Fibroblast of peridontal ligament (primary cell): ENCODE results near the gene RPAP3.

Experiments
- DNase-seq: peaks from one replicate; pipeline ENCODE4 v3.0.0-alpha.2; 2010; ENCODE audit errors: extremely low read depth

The RPAP3 gene

GRCh38 chr12:47722136-47722834, 16.5 kb upstream of the RPAP3 start:
- DNase-seq: no peak

DNA sequence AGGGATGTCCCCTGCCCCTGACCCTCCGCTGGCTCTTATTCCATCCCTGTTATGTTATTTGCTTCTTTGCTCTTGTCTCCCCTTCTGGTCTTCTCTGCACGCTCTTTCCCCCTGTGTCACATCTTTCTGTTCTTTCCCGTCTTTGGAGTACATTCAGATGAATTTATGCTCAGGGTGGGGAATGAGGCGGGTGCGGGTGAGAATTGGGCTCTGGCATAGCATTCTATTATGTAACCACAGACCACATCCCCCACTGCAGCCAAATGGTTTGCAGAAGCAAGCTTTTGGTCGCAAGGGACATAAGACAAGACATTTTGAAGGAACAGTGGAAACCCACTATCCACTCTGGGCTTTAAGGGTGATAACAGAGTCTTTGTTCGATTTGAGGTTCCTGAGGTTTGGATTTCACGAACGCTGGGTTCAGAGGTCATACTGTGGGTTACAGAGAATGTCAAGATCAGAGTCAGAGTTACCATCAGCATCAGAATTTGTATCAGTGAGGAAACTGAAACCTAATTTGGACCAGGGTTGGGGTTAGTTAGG, 15.7 kb upstream of the RPAP3 start:
- DNase-seq: peak; percentile 37

- no peak for DNase-seq
Measured at GRCh38 chr12:47718531-47718930, 12.7 kb upstream of the RPAP3 start.

GRCh38 chr12:47717443-47718193, 11.8 kb upstream of the RPAP3 start:
- DNase-seq: peak; percentile 91

- no peak for DNase-seq
Measured at GRCh38 chr12:47717046-47717442, 11.2 kb upstream of the RPAP3 start.

DNA sequence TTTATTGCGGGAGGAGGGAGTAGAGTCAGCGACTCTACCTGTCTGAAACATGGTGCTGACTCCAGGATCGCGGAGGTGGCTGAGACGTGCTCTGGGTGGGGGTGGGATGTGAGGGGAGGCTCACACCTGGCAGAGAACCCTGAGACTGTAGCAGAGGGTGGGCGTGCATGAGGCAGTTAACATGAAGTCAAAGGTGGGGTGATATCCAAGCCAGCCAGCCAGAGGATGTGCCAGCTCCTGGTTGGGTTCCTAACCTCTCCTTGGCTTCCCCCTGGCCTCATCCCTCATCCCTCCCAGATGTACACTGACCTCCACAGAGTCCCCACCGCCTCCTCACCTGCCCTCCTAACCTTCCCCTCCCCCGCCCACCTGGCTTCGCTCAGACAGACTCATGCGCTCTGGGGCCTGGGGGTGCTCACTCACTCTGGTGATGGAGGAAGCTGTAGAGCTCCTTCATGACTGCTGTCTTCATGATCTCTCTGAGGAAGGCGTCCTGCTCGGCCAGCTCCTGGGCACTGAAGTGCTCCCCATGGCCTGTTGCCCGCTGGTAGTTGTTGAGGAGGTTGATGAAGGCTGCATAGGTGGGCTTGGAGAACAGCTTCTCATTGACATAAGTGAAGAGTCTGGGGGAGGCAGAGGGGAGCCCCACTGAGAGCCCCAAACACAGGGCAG, 10.2 kb upstream of the RPAP3 start:
- DNase-seq: no peak

DNA sequence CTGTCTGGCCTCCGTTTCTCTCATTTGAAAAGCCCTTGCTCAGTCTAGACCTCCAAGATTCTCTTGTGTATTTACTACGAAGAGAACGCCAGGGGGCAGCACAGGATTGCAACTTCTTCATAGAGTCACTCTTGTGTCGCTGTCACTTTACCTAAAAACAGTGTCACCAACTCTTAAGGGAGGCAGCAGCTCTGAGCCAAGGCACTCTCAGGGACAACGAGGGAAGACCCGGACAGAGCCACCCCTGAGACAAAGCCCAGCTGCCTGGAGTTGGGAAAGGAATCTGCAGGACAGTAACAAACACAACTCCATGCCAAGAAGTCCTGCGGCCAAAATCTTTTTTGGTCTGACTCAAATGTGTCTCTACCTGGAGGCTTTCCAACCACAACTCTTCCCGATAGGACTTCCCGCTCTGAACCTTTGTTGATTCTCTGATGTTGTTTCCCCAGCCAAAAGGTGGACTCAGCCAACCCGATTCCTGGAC, 9.6 kb upstream of the RPAP3 start:
- DNase-seq: peak; percentile 82

DNA sequence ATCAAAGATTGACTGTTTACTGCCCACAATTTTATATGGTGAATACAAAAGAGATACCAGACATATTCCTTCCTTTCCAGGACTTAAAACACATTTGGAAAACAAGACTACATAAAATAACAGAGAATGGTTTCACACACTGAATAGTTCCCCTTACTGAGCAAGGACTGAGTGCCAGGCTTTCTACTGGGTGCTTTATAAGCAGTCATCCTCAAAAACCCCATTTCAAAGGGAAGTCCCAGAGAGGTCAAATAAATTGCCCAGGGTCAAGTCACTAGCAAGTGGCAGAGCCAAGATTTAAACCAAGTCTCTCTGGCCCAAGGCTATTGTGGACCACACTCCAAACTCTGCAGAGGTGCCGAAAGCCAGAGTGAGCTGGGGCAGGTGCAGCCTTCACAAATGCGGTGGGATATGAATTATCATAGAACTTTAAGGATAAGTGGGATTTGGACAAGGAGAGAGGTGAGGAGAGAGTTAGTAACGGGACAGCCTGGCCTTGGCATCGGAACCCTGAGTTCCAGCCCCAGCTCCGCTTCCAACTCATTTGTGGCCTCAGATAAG, 9.1 kb upstream of the RPAP3 start:
- no peak for DNase-seq

DNA sequence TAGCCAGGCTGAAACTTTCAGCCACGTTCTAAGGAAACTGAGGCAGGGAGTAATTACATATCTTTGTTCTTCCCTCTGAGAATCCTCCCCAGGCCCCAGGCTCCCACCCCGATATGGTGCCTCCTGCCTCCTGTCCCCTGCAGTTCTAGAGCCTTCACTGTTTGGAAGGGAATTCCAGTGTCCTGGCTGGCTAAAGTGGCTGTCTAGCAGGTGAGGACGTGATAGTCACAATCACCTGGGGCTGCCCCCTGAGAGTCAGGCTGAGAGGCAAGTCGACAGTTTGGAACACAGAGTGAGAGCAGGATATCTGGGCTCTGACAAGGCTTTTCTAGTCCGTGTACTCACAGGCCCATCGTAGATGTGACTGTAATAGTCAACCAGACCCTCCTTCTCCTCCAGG, 6.3 kb upstream of the RPAP3 start:
- DNase-seq: no peak

GRCh38 chr12:47711448-47711847, 5.6 kb upstream of the RPAP3 start:
- no peak for DNase-seq

DNA sequence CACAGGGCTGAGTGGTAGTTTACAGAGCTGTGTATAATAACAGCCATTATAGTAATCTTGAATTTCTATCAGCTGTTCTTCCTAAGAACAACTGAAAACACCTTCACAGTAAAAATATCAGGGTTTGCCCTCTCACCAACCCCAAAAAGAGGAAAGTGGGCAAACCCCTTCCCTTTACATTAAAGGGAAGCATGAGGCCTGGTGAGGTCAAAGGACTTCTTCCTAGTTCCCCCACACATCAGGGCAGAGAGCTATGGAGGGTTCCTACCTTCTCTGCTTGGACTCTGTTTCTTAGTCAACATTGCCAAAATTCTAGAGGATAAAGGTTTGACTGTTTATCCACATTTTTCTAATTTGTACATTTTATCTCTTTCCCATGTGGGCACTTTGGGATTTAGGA, 4.4 kb upstream of the RPAP3 start:
- no peak for DNase-seq

GRCh38 chr12:47709671-47710070, 3.8 kb upstream of the RPAP3 start:
- DNase-seq: no peak

DNA sequence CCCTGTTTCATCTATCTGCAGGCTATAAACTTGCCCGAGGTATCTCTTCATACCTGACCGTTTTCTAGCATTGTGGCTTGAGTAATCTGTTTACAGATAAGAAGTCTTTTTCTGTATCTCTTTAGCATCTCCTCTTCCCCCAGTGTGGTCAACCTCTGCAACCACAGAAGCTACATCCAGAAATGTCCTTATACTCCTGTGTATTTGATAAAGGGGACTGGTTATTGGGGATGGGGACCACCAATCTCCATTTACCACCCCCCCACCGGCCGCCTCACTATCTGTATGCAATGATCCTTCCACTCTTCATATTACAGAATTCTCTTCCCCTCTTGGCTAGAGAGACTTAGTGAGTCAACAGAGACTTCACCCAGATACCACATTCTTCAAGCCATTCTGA, 3.4 kb upstream of the RPAP3 start:
- DNase-seq: no peak

- DNase-seq: no peak
Measured at GRCh38 chr12:47707905-47708543, 2.2 kb upstream of the RPAP3 start.

- DNase-seq: no peak
Measured at GRCh38 chr12:47707355-47707754, 1.5 kb upstream of the RPAP3 start.

DNA sequence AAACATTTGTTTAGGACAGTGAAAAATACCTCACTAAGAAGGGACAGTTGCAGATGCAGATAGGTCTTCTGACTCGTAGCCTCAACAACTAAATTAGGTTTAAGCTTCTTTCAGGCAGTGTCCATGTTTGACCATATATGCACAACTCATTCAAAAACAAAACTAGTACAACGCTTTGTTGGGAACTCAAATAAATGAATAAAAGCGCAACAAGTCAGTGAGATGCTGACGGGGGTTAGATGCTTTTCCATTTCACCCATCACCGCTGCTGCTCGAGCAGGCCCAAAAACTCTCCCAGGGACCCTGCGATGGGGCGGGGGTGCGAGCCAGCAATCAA, 633 bp downstream of the RPAP3 start:
- DNase-seq: peak; percentile 23

GRCh38 chr12:47704719-47705118, 1.1 kb downstream of the RPAP3 start:
- no peak for DNase-seq

DNA sequence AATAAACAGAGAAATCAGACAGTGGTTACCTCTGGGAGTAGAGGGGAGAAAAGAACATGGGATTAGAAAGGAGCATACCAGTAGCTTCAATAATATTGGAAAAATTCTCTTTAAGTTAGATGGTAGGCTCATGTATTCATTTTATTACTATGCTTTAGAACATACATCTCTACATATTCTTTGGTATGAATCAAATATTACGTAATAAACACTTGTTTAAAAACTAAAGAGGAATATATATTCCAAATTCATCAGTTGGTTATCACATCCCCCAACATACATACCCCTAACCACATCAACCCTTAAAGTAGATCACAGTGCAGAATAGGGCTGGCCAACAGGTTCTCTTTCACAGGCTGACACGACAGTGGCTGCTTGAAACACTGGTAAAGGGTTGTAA, 5.6 kb downstream of the RPAP3 start:
- no peak for DNase-seq

- DNase-seq: no peak
Measured at GRCh38 chr12:47698631-47699030, 7.2 kb downstream of the RPAP3 start.

DNA sequence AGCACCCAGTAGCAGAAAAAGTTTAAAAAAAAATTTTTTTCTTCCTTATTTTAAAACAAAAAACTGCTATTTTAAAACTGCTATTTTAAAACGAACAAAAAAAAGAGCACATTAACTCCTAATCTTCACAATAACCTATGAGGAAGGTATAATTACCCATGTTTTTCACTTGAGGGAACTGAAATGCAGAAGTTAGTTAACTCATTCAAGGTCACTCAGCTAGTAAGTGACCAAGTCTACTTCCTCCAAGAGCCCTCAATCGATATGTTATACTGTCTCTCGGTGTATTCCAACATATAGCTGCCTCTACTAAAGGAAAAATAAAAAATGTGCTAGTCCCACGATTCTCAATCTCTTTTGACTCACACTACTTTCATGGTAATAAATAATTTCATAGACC, 7.8 kb downstream of the RPAP3 start:
- no peak for DNase-seq

DNA sequence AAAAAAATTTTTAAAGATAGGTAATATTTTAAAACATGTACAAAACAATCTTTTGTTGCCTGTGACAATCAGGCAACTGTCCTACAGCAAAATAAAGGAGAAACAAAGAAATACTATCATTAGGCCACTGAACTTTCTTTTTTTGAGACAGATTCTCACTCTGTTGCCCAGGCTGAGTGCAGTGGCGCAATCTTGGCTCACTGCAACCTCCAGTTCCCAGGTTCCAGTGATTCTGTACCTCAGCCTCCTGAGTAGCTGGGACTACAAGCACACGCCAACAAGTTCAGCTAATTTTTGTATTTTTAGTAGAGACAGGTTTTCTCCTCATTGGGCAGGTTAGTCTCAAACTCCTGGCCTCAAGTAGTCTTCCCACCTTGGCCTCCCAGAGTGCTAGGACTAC, 16.6 kb downstream of the RPAP3 start:
- no peak for DNase-seq

DNA sequence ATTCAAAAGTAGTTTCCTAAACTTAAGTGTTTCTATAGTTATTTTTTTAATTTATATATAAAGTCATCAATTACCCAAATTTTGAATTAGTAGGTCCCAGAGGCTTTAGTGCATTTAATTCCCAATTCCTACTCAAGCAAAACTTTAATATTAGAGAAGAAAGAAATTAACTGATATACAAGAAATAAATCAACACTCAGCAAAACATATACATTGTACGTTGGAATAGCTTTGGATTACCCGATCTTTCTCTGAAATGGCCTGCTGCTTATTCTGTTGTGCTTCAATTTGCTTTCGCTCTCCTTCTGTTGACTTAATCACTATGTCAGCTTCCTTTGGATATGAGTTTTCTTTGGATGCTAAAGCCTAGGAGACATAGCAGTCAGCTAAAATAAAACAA, 18.2 kb downstream of the RPAP3 start:
- DNase-seq: no peak
